GM19035 (cell line): Measurements from ENCODE around the gene IGSF6.

Source experiments
- ATAC-seq: cut with Tn5 transposase; IDR thresholded peaks from one replicate; pipeline ENCODE4 v1.9.1; 2021; ENCODE audit not compliant: unreplicated experiment

The IGSF6 gene

DNA sequence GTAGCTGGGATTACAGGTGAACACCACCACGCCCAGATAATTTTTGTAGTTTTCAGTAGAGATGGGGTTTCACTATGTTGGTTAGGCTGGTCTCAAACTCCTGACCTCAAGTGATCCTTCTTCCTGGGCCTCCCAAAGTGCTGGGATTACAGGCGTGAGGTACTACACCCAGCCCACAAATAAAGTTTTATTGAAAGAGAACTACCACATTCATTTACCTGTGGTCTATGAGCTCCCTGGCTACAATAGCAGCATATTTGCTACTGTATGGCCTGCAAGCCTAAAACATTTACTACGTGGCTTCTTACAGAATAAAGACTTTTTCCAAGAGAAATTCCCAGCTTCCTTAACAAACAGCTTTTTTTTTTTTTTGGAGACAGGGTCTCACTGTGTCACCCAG, 49.6 kb downstream of the IGSF6 start:
- no peak for ATAC-seq

DNA sequence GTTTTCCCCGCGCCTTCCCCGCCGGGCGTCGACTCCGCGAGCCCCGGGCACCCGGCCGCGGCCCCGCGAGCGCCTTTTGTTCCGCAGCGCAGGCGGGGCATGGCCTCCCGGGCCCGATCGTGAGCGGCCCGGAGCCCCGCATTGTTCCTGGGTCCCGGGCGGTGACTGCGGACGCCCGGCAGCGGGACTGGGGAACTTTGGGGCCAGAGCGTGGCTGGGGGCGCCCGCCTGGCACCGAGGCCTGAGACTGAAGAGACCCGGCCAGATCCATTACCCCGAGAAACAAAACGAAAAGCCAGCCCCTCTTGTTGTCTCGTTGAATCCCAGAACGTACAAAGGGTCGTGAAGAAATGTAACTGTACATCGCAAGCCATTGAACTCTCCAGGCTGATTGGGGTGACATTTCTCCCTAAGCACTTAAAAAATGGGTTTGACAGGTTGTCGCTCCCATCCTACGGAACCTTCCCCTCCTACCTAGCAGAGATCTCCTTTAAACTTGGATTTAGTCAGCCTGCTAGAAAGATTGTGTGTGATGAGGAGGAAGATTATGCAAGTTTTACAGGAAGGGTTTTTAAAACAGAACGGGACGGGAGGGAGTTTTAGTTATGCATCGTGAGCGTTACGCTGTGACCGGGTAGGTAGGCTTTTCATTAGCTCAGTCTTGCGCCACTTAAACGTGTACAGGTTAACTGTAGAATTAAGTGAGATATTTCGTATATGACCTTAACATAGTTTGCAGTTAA, 52.2 kb downstream of the IGSF6 start:
- ATAC-seq, result peak; percentile 24

DNA sequence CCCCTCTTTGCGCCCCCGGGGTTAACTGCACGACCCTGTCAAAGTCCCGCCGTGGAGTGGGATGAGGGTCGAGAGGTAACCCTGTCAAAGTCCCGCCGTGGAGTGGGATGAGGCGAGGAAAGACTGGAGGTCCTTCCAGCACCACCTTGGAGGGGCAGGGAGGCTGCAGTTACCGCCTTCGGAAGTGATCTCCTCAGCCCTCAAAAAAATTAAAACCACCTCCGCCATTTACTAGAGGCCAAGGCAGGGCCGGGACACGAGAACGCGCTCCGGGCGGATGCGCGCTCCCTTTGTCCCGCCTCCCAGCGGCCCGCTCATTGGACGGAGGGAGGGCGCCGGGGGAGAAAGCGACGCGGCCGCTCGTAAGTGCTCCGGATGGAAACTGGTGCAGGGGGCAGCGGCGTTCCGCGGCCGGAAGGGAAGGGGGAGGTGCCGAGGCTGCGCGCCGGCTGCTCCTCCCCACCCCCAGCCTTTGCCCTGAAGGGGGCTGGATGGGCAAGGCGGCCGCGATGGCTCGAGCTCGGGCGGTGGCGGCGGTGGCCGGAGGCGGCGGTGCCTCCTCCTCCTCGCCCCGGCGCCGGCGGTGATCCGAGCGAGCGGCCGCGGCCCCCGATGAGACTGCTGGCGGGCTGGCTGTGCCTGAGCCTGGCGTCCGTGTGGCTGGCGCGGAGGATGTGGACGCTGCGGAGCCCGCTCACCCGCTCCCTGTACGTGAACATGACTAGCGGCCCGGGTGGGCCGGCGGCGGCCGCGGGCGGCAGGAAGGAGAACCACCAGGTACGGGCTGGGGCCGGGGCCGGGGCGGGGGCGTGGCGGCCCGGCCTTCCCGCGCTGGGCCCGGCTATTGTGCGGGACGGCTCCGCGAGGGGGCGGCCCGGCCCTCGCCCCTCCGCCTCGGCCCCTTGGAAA, 53.0 kb downstream of the IGSF6 start, which contains the start of gene METTL9:
Gene METTL9 (plus strand): TSS at position 456 of the 909 bp plus-strand sequence. CDS start 157 bp downstream, at position 613.
- peak; percentile 93 for ATAC-seq

DNA sequence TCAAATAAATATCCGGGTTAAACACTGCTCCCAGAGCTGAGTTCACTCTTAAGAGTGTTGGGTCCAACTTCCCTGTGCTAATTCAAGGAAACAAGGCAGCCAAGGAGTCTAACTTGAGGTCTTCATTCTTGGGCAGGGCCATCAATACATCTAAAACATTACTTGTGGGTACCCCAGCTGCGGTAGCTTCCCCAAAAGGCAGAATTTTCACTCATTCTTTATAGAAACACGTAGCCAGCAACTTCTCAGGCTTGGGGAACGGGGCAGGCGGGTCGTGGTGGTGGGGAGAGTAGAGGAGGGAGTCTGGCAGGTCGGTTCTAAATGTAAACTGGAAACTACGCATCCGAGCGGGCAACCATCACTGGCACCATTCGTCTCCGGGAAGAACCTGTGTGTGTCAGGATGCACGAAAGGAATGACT, 53.7 kb downstream of the IGSF6 start:
- ATAC-seq, result no peak

DNA sequence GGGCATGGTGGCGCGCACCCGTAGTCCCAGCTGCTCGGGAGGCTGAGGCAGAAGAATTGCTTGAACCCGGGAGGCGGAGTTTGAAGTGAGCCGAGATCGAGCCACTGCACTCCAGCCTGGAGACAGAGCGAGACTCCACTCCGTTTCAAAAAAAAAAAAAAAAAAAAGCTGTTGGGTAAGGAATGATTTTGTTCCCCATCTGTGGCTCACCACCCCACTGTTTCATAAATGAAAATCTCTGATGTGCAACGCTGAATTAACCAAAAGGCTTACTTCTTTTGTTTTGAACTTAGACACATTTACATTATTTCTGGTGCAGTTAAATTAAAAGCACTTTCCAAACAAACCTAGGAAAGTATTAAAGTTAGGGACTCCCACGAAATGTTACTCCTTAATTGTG, 54.2 kb downstream of the IGSF6 start:
- no peak for ATAC-seq

DNA sequence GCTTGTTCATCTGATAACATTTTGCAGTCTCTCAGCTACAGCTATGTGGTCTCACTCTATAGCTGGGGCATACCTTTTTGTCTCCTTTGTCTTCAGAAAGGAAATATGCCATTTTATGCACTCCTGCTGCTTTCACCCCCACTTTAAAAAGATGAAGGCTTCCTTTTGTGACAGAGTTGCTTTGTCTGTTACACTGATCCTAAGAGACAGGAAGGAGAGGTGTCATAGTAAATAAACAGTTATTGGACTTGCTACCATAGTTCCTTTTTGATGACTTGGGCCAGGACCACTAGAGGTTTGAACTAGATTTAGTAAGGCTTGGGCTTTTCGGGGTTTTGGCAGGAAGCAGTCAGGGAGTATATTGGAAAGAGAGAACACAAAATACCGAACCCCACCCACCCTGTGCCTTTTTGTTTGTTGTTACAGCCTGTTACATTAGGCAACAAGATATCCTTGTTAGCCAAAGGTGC, 54.8 kb downstream of the IGSF6 start:
- no peak for ATAC-seq

DNA sequence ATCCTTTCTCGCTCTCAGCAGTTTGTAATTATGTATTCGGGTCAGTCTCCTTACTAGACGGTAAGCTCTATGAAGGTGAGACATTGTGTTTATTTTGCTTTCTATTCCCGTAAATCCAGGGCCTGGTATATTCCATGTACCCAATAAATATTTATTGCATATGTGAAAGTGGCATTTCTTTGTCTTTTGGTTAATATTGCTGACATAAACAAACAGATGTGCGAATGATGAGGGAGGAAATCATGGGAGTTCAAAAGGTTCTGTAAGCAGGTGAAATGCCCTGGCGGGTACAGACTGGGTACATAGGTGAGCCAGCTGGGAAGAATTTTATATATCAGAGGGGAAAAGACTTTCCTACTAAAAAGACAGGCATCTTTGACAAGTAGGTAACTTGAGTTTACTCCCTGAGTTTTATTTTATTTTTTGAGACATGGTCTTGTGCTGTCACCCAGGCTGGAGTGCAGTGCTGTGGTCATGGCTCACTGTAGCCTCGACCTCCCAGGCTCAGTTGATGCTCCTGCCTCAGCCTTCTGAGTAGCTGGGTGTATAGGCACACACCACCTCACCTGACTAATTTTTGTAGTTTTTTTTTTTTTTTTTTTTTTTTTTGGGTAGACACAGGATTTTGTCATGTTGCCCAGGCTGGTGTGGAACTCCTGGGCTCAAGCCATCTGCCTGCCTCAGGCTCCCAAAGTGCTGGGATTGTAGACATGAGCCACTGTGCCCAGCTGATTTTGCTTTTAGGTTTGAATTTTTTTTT, 58.7 kb downstream of the IGSF6 start:
- no peak for ATAC-seq

DNA sequence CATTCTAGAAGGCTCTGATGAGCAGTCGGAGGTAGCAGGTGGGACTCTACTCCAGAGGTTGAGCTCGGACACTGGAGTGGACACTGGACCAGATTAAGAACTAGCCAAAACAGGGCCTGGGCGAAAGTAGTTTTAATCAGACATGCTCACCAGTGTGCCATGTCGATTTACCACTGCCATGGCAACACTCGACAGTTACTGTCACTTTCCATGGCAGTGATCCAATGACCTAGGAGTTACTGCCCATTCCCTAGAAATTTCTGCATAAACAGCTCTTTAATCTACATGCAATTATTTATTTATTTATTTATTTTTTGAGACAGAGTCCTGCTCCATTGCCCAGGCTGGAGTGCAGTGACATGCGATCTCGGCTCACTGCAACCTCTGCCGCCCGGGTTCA, 60.2 kb downstream of the IGSF6 start:
- no peak for ATAC-seq

DNA sequence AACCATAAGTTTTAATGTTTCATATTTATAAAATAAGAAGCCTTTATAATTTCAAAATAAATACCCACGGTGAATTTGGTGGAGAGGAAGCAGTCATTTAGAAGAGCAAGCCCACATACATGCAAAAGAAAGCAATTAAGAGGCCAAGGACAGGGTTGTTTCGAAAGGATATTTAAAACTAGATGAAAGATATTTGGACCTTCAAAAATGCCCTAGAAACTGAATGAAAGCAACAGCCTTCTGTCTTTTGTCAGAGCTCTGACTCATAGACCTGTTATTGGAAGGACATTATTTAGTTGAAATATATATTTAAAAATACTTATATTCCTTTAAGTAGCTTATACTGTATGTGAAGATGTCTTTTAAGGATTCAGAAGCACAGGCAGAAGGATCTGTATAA, 61.6 kb downstream of the IGSF6 start:
- ATAC-seq, result no peak

DNA sequence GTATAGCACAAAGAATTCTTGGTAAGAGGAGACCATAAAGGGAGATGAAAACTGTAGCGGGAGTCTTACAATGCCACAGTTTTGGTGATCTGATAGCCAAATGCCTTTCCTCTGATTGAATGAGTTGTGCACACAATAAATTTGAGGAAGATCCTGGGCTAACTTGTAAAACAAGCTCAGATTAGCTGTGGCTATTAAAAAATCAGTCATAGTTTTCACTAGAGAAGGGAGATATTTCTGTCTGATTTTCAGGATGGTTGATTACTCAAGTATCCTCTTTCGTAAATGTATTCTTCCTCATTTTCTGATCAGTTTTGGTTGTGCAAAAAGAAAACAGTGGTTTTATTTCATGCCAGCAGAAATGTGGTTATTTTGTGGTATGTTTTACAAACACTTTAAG, 62.1 kb downstream of the IGSF6 start:
- no peak for ATAC-seq

DNA sequence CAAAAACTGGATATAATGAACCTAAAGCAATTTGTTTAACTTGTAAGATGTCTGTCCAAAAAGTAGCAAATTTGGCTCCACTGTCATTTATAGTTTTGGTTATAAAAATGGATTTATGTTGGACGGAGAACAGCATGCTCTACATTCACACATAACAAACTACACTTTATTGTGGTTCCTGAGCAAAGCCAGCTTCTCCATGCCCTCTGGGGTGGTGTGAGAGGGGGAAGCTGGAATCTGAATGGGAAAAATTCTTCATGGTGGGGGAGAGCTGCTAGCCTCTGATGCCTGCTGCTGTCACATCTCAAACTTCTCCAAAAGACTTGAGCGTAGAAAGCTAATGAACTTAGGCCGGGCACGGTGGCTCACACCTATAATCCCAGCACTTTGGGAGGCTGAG, 62.9 kb downstream of the IGSF6 start:
- no peak for ATAC-seq
